Neutrophil (primary cell): ENCODE measurements around the gene EYA3.
A peak's percentile ranks its signal among the peaks of the same experiment; 100 is the strongest.

Experiments
- H3K27ac ChIP-seq: fragments of 200-600 bp; sonication (generic); 2 replicates; pipeline ENCODE4 v1.5.1; 2016; ENCODE audit warnings: mild to moderate bottlenecking, moderate library complexity
- H3K27me3 ChIP-seq: fragments of 200-600 bp; sonication (generic); 2 replicates; pipeline ENCODE4 v1.6.0; 2016; ENCODE audit warnings: mild to moderate bottlenecking
- H3K36me3 ChIP-seq: fragments of 200-600 bp; sonication (generic); 2 replicates; pipeline ENCODE4 v1.5.1; 2017
- H3K4me1 ChIP-seq, 2 experiments: fragments of 200-600 bp in 1 of 2; sonication (generic) in 1 of 2; 1 replicate in 1 of 2; 2 replicates in 1 of 2; pipeline versions ENCODE4 v1.5.1 to v1.6.1; 2013 to 2016; ENCODE audit warnings: low read depth in 1 of 2, low read length in 1 of 2, mild to moderate bottlenecking in 1 of 2, moderate library complexity in 1 of 2; ENCODE audit not compliant: control insufficient read depth in 1 of 2, insufficient read depth in 1 of 2
- H3K4me3 ChIP-seq, 2 experiments: fragments of 200-600 bp in 1 of 2; sonication (generic) in 1 of 2; 1 replicate in 1 of 2; 2 replicates in 1 of 2; pipeline ENCODE4 v1.5.1; 2013 to 2016; ENCODE audit warnings: low read depth in 1 of 2, low read length in 1 of 2, mild to moderate bottlenecking in 1 of 2, moderate library complexity in 1 of 2
- H3K9me3 ChIP-seq: fragments of 200-600 bp; sonication (generic); 2 replicates; pipeline ENCODE4 v1.5.1; 2016
- TF ChIP-seq, protein P1 (sequence below): fragments of 200-600 bp; sonication (generic); IDR thresholded peaks from 2 replicates; pipeline ENCODE4 v1.5.1; 2016; ENCODE audit warnings: antibody characterized with exemption

Gene EYA3

DNA sequence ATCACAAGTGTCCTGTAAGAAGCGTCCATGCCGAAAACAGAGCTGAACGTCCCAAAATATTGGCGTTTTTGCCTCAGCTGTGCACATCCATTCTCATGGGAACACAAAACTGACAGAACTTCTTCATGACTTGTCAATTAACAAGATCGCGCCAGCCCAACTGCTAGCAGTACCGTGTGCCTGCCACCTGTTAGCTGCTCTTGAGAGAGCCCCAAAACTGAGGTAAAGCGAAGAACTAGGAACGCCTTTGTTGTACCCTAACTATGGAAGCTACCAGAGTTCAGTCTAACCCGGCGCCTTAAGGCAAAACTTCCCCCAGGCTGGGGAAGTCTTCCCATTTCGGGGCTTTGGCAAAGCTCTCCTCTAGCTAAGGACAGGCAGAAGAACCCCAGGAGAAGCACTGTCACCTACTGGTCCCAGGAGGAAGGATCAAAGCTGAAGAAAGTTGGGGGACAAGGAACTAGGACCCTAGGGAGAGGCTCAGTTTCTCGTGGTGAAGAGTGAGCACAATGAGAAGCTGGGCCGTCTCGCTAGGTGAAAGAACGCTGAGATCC is 719 bp downstream of the EYA3 start:
- H3K27ac ChIP-seq = peak overlapping the region; percentile 90
- no peaks in the 10 kb centered on the region for H3K27me3 ChIP-seq
- no peaks in the 10 kb centered on the region for H3K9me3 ChIP-seq
- TF ChIP-seq, protein P1, sequence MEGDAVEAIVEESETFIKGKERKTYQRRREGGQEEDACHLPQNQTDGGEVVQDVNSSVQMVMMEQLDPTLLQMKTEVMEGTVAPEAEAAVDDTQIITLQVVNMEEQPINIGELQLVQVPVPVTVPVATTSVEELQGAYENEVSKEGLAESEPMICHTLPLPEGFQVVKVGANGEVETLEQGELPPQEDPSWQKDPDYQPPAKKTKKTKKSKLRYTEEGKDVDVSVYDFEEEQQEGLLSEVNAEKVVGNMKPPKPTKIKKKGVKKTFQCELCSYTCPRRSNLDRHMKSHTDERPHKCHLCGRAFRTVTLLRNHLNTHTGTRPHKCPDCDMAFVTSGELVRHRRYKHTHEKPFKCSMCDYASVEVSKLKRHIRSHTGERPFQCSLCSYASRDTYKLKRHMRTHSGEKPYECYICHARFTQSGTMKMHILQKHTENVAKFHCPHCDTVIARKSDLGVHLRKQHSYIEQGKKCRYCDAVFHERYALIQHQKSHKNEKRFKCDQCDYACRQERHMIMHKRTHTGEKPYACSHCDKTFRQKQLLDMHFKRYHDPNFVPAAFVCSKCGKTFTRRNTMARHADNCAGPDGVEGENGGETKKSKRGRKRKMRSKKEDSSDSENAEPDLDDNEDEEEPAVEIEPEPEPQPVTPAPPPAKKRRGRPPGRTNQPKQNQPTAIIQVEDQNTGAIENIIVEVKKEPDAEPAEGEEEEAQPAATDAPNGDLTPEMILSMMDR = no peak
- peak overlapping the region; percentile 81 for H3K4me3 ChIP-seq
- no peaks in the 10 kb centered on the region for H3K36me3 ChIP-seq
- H3K4me1 ChIP-seq = peaks cover 30 to 34% of the 10 kb centered on the region in 2 experiments

DNA sequence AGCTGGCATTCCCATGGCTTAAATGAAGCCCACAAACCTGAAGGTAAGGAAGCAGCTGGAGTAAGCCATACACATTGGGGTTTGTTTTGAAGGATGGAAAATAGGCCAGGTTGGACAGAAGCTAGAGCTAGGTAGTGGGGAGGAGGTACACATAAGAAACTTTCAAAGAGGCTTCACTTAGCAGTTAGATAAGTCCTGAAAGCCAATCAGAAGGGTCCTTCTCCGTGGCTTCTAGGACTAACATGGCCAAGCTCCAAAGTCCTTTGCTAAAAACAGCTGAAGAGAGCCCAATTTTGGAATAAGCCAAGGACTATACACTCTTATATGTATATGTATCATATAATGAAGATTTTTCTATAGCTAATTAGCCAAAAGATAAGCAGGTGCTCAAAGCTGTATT is 1.8 kb downstream of the EYA3 start:
- peaks cover 29 to 32% of the 10 kb centered on the region in 2 experiments for H3K4me1 ChIP-seq
- H3K27ac ChIP-seq = no peak overlapping the region
- no peak overlapping the region for H3K4me3 ChIP-seq
- no peaks in the 10 kb centered on the region for H3K9me3 ChIP-seq
- TF ChIP-seq, protein P1 = no peak
- H3K36me3 ChIP-seq = no peaks in the 10 kb centered on the region
- H3K27me3 ChIP-seq = no peaks in the 10 kb centered on the region

DNA sequence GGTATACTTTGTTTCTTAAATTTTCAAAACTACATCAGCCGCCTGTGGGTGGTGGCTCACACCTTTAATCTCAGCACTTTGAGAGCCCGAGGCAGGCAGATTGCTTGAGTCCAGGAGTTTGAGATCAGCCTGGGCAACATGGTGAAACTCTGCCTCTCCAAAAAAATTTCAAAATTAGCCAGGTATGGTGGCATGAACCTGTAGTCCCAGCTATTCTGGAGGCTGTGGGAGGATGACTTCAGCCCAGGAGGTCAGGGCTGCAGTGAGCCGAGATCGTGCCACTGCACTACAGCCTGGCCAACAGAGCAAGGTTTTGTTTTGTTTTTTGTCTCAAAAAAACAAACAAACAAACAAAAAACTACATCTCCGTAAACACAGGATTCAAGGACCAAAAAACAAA is 3.3 kb downstream of the EYA3 start:
- TF ChIP-seq, protein P1 = no peak
- H3K4me3 ChIP-seq = no peak overlapping the region
- H3K27me3 ChIP-seq = no peaks in the 10 kb centered on the region
- H3K4me1 ChIP-seq = peaks cover 19 to 32% of the 10 kb centered on the region in 2 experiments
- H3K9me3 ChIP-seq = no peaks in the 10 kb centered on the region
- peaks cover 2% of the 10 kb centered on the region for H3K36me3 ChIP-seq
- H3K27ac ChIP-seq = no peak overlapping the region

DNA sequence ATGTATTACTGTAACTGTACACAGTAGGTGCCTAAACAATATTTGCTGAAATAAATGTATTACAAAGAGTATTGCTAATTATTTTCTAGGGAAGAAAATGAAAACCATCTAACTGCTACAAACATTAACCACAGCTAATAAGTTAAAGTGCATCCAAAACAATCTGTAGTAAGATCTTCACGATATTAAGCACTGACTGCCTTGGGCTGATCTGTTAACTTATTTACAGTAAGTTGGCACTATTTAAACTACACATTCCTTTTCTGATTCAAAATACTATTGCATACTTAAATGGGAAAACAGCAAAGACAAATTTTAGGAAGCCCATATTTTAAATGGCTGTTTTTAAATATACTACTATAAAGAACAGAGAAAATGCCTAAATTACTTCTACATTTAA is 4.5 kb downstream of the EYA3 start:
- H3K4me3 ChIP-seq = no peak overlapping the region
- H3K27ac ChIP-seq = no peak overlapping the region

DNA sequence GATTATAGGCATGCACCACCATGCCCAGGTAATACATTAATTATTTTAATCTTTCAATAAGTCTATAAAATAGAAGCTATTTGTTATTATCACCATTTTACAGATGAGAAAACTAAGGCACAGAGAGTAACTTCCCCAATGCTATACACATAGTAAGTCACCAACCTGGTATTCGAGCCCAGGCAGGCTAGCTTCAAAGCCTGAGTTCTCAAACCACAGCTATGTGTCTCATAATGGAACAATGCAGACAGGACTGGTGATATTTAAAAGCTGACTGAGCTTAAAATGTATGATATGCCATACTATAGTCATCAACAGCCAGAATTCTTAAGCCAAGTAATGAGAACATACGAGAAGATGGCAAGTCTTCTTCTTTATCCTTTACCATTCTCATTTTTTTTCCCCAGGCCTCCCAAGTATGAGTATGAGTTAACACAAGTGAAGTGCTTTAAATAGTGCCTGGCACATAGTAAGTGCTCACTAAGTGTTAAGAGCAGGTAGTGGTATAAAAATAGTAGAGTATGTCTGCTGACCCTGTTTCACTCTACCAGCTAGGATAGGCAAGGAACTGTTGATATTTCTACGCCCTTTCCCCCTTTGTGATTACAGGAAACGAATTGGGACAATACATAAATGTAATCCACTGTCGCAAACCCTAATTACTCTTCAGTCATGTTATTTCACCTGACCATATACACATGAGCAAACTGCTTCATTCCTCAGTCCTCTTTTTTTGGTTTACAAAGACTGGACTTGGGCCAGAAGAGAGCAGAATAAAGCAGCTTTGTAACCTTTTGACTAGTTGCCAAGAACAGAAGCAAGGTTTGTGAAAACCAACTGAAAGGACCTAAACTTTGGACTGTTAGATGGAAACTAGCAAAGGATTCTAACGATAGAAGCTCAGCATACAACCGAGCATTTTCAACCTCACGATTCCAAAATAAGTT is 9.5 kb downstream of the EYA3 start:
- no peak overlapping the region for H3K4me3 ChIP-seq
- peak overlapping the region; percentile 51 for H3K27ac ChIP-seq
- no peaks in the 10 kb centered on the region for H3K9me3 ChIP-seq
- H3K27me3 ChIP-seq = no peaks in the 10 kb centered on the region
- peaks cover 7% of the 10 kb centered on the region for H3K36me3 ChIP-seq
- TF ChIP-seq, protein P1 = no peak
- peaks cover 6 to 20% of the 10 kb centered on the region in 2 experiments for H3K4me1 ChIP-seq

More for the DNA sequence above, 4.5 kb downstream of the EYA3 start:
- Histone ChIP-seq H3K9me3 (no peaks in the 10 kb centered on the region), H3K36me3 (peaks cover 7% of the 10 kb centered on the region), H3K4me1 (peaks cover 25 to 32% of the 10 kb centered on the region in 2 experiments), H3K27me3 (no peaks in the 10 kb centered on the region)
- TF ChIP-seq, protein P1 = no peak
